H9 (cell line): Measurements from ENCODE around the gene DBN1. TPM values are rescaled to one million over a fixed set of nuclear protein-coding genes. Genes with fewer than 3 reads are reported as not detected.

ENCODE experiments used
- DNase-seq: peaks from one replicate; pipeline ENCODE4 v3.0.0-alpha.2; 2017
- H2AFZ ChIP-seq: one replicate; pipeline ENCODE4 v1.6.1; 2013; ENCODE audit warnings: mild to moderate bottlenecking, low read length, control low read depth, moderate library complexity
- H2AK5ac ChIP-seq: 2 replicates; pipeline ENCODE4 v1.6.1; 2013; ENCODE audit warnings: low read length, control low read depth, mixed read lengths; ENCODE audit not compliant: insufficient read length
- H2BK120ac ChIP-seq: one replicate; pipeline ENCODE4 v1.6.1; 2013; ENCODE audit warnings: low read depth, mild to moderate bottlenecking, low read length, control low read depth, inconsistent platforms; ENCODE audit not compliant: poor library complexity, severe bottlenecking
- H2BK12ac ChIP-seq: 2 replicates; pipeline ENCODE4 v1.6.1; 2013; ENCODE audit warnings: low read length, control low read depth, mixed read lengths, low read depth; ENCODE audit not compliant: insufficient read length
- H2BK15ac ChIP-seq: 2 replicates; pipeline ENCODE4 v1.6.1; 2013; ENCODE audit warnings: low read depth, low read length, control low read depth
- H2BK20ac ChIP-seq: one replicate; pipeline ENCODE4 v1.6.1; 2013; ENCODE audit warnings: low read depth, mild to moderate bottlenecking, low read length, control low read depth, inconsistent platforms; ENCODE audit not compliant: poor library complexity, severe bottlenecking
- H2BK5ac ChIP-seq: 2 replicates; pipeline ENCODE4 v1.6.1; 2013; ENCODE audit warnings: low read length, control low read depth, mixed read lengths; ENCODE audit not compliant: insufficient read length
- H3K14ac ChIP-seq: 2 replicates; pipeline ENCODE4 v1.6.1; 2013; ENCODE audit warnings: low read length, control low read depth; ENCODE audit not compliant: insufficient read depth
- H3K18ac ChIP-seq: 2 replicates; pipeline ENCODE4 v1.6.1; 2013; ENCODE audit warnings: low read depth, mild to moderate bottlenecking, mixed read lengths, low read length, control low read depth; ENCODE audit not compliant: insufficient read length
- H3K23ac ChIP-seq: 2 replicates; pipeline ENCODE4 v1.6.1; 2013; ENCODE audit warnings: low read length, control low read depth, mixed read lengths, low read depth; ENCODE audit not compliant: insufficient read length
- H3K23me2 ChIP-seq: 2 replicates; pipeline ENCODE4 v1.6.1; 2013; ENCODE audit warnings: low read depth, mild to moderate bottlenecking, mixed read lengths, low read length, control low read depth; ENCODE audit not compliant: insufficient read length, poor library complexity, severe bottlenecking
- H3K27ac ChIP-seq: 2 replicates; pipeline ENCODE4 v1.5.1; 2013; ENCODE audit warnings: low read length, control low read depth, mixed read lengths, low read depth; ENCODE audit not compliant: insufficient read length
- H3K27me3 ChIP-seq: 2 replicates; pipeline ENCODE4 v1.6.1; 2013; ENCODE audit warnings: low read length, control low read depth, inconsistent platforms; ENCODE audit not compliant: insufficient read depth
- H3K4ac ChIP-seq: 2 replicates; pipeline ENCODE4 v1.6.1; 2013; ENCODE audit warnings: low read depth, mild to moderate bottlenecking, control low read depth, inconsistent platforms, low read length, moderate library complexity
- H3K4me1 ChIP-seq: 2 replicates; pipeline ENCODE4 v1.6.1; 2013; ENCODE audit warnings: low read length, control low read depth, inconsistent platforms; ENCODE audit not compliant: insufficient read depth
- H3K4me2 ChIP-seq: 2 replicates; pipeline ENCODE4 v1.6.1; 2013; ENCODE audit warnings: low read length, control low read depth, mixed read lengths; ENCODE audit not compliant: insufficient read length, insufficient read depth
- H3K56ac ChIP-seq: 2 replicates; pipeline ENCODE4 v1.6.1; 2013; ENCODE audit warnings: low read depth, mild to moderate bottlenecking, mixed read lengths, low read length, control low read depth; ENCODE audit not compliant: insufficient read length
- H3K79me1 ChIP-seq: 2 replicates; pipeline ENCODE4 v1.6.1; 2013; ENCODE audit warnings: low read depth, mild to moderate bottlenecking, moderate library complexity, low read length, control low read depth, inconsistent platforms; ENCODE audit not compliant: insufficient read depth, poor library complexity, severe bottlenecking
- H3K79me2 ChIP-seq: 2 replicates; pipeline ENCODE4 v1.6.1; 2013; ENCODE audit warnings: low read length, control low read depth, inconsistent platforms; ENCODE audit not compliant: insufficient read depth
- H3K9ac ChIP-seq: 2 replicates; pipeline ENCODE4 v1.6.1; 2013; ENCODE audit warnings: low read length, control low read depth, mixed read lengths; ENCODE audit not compliant: insufficient read length; ENCODE audit errors: extremely low read depth
- H3K9me3 ChIP-seq: one replicate; pipeline ENCODE4 v1.6.1; 2013; ENCODE audit warnings: low read depth, low read length, inconsistent platforms; ENCODE audit not compliant: control insufficient read depth
- H3T11ph ChIP-seq: one replicate; pipeline ENCODE4 v1.6.1; 2013; ENCODE audit warnings: mild to moderate bottlenecking, low read length, control low read depth, inconsistent platforms
- H4K20me1 ChIP-seq: one replicate; pipeline ENCODE4 v1.6.1; 2013; ENCODE audit not compliant: control insufficient read depth, insufficient read length, insufficient read depth
- H4K5ac ChIP-seq: 2 replicates; pipeline ENCODE4 v1.6.1; 2013; ENCODE audit warnings: low read depth, mild to moderate bottlenecking, mixed read lengths, low read length, control low read depth; ENCODE audit not compliant: insufficient read length
- H4K8ac ChIP-seq: replicated peaks from 2 replicates; pipeline ENCODE4 v1.6.1; 2013; ENCODE audit warnings: low read length, control low read depth, mixed read lengths, low read depth; ENCODE audit not compliant: insufficient read length
- H4K91ac ChIP-seq: 2 replicates; pipeline ENCODE4 v1.6.1; 2013; ENCODE audit warnings: low read depth, mild to moderate bottlenecking, moderate library complexity, mixed read lengths, low read length, control low read depth; ENCODE audit not compliant: insufficient read length
- H3K27ac Mint-ChIP-seq, 3 experiments: 2 replicates in 2 of 3; 3 replicates in 1 of 3; pipeline ENCODE4 v1.8.0; 2020 to 2021; ENCODE audit warnings: mixed read lengths in 3 of 3, mild to moderate bottlenecking in 1 of 3, moderate library complexity in 1 of 3
- H3K27me3 Mint-ChIP-seq: 2 replicates; pipeline ENCODE4 v1.8.0; 2021; ENCODE audit warnings: low read depth, mild to moderate bottlenecking, moderate library complexity, mixed read lengths
- H3K36me3 Mint-ChIP-seq, 3 experiments: 2 replicates in 2 of 3; 3 replicates in 1 of 3; pipeline ENCODE4 v1.8.0; 2020 to 2021; ENCODE audit warnings: low read depth in 3 of 3, mixed read lengths in 3 of 3; ENCODE audit not compliant: insufficient read depth in 1 of 3
- H3K4me1 Mint-ChIP-seq, 2 experiments: 2 replicates each; pipeline ENCODE4 v1.8.0; 2020; ENCODE audit warnings: mixed read lengths in 2 of 2
- H3K4me3 Mint-ChIP-seq, 2 experiments: 2 replicates in 1 of 2; 3 replicates in 1 of 2; pipeline ENCODE4 v1.8.0; 2020 to 2021; ENCODE audit warnings: mild to moderate bottlenecking in 2 of 2, mixed read lengths in 2 of 2, moderate library complexity in 1 of 2
- H3K9me3 Mint-ChIP-seq, 2 experiments: 2 replicates in 1 of 2; 3 replicates in 1 of 2; pipeline ENCODE4 v1.8.0; 2020; ENCODE audit warnings: mild to moderate bottlenecking in 2 of 2, mixed read lengths in 2 of 2, moderate library complexity in 1 of 2
- CTCF ChIP-seq: fragments of 200-600 bp; sonication (generic); conservative IDR thresholded peaks from 3 replicates; pipeline ENCODE4 v1.8.0; 2021; ENCODE audit warnings: antibody characterized with exemption, mild to moderate bottlenecking
- WGBS: extraction: QIAGEN DNeasy Blood & Tissue Kit; methylation state at CpG from one replicate; pipeline ENCODE4 v1.1.7; 2013; ENCODE audit warnings: missing lambda C conversion rate, low lambda C conversion rate, mixed read lengths; ENCODE audit not compliant: insufficient read length; ENCODE audit errors: extremely low coverage; 5-methylcytosine and 5-hydroxymethylcytosine counted together
- total RNA-seq: library from RNA; stranded (reverse); gene quantifications from 2 replicates; pipeline ENCODE4 v1.2.1, GENCODE V29; 2021

Gene DBN1
- total RNA-seq, 1 experiment from 2014 or later: 340 TPM

DNA sequence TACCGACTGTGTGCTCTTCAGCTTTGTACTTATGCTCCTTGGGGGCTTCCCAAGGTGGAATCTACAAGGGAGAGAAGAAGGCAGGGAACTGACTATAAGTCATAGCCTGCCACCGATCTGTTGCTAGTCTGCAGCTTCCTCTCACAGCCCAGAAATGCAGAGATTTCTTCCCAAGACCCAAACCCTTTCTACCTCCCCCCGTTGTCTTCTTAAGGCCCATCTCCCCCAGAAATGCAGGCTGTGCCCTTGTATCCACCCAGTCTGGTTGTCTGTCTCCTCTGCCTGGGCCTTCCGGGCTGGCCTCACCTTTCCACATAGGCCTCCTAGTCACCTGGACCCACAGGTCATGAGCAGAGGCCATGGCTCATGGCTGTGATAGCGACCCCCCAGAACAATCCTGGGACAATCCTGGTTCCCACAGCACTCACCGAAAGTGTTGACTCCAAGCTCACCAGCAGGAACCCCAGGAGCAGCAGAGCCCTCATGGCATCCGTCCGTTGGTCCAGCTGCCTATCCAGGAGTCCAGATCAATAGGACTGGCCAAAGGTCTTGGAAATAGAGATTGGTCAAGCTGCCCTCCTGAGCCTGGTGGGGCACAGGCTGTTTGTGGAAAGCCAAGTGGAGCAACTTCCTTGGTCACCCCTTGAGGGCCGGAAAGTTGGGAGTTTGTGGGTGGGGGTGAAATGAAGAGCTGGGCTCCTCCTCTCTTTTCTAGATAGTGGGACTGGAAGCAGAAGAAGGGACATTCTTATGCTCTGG, 64.2 kb downstream of the DBN1 start, which contains the start of gene F12:
Gene F12 (minus strand): TSS at position 522 of the 759 bp plus-strand sequence. CDS start 37 bp downstream, at position 485.
- Histone ChIP-seq H2BK20ac (no peak within 1 kb of the TSS), H2BK12ac (no peak within 1 kb of the TSS), H2BK15ac (no peak within 1 kb of the TSS), H4K5ac (no peak within 1 kb of the TSS), H3K23me2 (peaks cover 5% of the 10 kb centered on the region), H3K9me3 (no peaks in the 10 kb centered on the region), H4K8ac (no peak within 1 kb of the TSS), H3K4ac (no peak within 1 kb of the TSS), H2BK5ac (no peak within 1 kb of the TSS), H3K56ac (no peak within 1 kb of the TSS), H3T11ph (no peak within 1 kb of the TSS), H4K91ac (no peak within 1 kb of the TSS), H3K4me2 (no peak within 1 kb of the TSS), H3K79me2 (no peaks in the 10 kb centered on the region), H3K27ac (no peak within 1 kb of the TSS), H3K27me3 (peaks cover 10% of the 10 kb centered on the region; the same call in 1 of the 2 replicates), H2AFZ (no peak within 1 kb of the TSS), H4K20me1 (no peaks in the 10 kb centered on the region), H3K14ac (no peak within 1 kb of the TSS), H3K9ac (no peak within 1 kb of the TSS), H3K79me1 (no peaks in the 10 kb centered on the region), H3K4me1 (no peaks in the 10 kb centered on the region), H3K18ac (no peak within 1 kb of the TSS), H2BK120ac (no peak within 1 kb of the TSS), H3K23ac (no peak within 1 kb of the TSS), H2AK5ac (no peak within 1 kb of the TSS)
- no peak within 1 kb of the TSS for H3K4me3 Mint-ChIP-seq
- no peaks in the 10 kb centered on the region for H3K36me3 Mint-ChIP-seq
- no CpG with 5 or more reads among the region's 9 CpGs for WGBS
- H3K27ac Mint-ChIP-seq: no peak within 1 kb of the TSS
- TF ChIP-seq CTCF: no peak
- H3K9me3 Mint-ChIP-seq: no peaks in the 10 kb centered on the region
- no peak for DNase-seq
- peaks cover 94% of the 10 kb centered on the region for H3K27me3 Mint-ChIP-seq
- H3K4me1 Mint-ChIP-seq: peaks cover 0 to 2% of the 10 kb centered on the region in 2 experiments; a peak in 1 of 4 replicates

Other genes starting within 250 kb of the DBN1 start
- 17.6 and 18.6 TPM in 2 replicates for gene RAB24, start 169.9 kb downstream of the DBN1 start, total RNA-seq
- gene PRELID1, start 169.8 kb downstream of the DBN1 start, total RNA-seq: 212 and 213 TPM in 2 replicates
- gene MXD3, start 161.7 kb downstream of the DBN1 start, total RNA-seq: 9.8 and 10.9 TPM in 2 replicates
- 105 and 106 TPM in 2 replicates for gene LMAN2, start 122.0 kb downstream of the DBN1 start, total RNA-seq
- gene RGS14, start 115.7 kb downstream of the DBN1 start, total RNA-seq: 12.3 and 16.4 TPM in 2 replicates
- not detected in 2 replicates for gene SLC34A1, start 89.2 kb downstream of the DBN1 start, total RNA-seq
- not detected in 2 replicates for gene PFN3, start 73.0 kb downstream of the DBN1 start, total RNA-seq
- gene F12, start 64.1 kb downstream of the DBN1 start, total RNA-seq: 2.3 and 3.5 TPM in 2 replicates
- gene GRK6, start 47.0 kb downstream of the DBN1 start, total RNA-seq: 73.7 and 75.2 TPM in 2 replicates
- gene PRR7, start 26.8 kb downstream of the DBN1 start, total RNA-seq: 9.6 and 10.2 TPM in 2 replicates
- 134 and 137 TPM in 2 replicates for gene PDLIM7, start 24.0 kb upstream of the DBN1 start, total RNA-seq
- 15.9 and 16.4 TPM in 2 replicates for gene DOK3, start 36.2 kb upstream of the DBN1 start, total RNA-seq
- gene DDX41, start 43.3 kb upstream of the DBN1 start, total RNA-seq: 125 and 133 TPM in 2 replicates
- gene FAM193B, start 80.9 kb upstream of the DBN1 start, total RNA-seq: 65.0 and 71.5 TPM in 2 replicates
- gene TMED9, start 118.6 kb upstream of the DBN1 start, total RNA-seq: 155 and 156 TPM in 2 replicates
- 26.3 TPM in 2 replicates for gene B4GALT7, start 126.5 kb upstream of the DBN1 start, total RNA-seq